Muscle of leg (tissue), 11 donors: ENCODE results near the gene CFAP74. TPM values are rescaled to one million over a fixed set of nuclear protein-coding genes. Genes with fewer than 3 reads are reported as not detected.

Experiments used
- DNase-seq: peaks from one replicate; pipeline ENCODE4 v3.0.0; 2013
- H3K27ac ChIP-seq: one replicate; pipeline ENCODE4 v1.5.1; 2013; ENCODE audit warnings: mild to moderate bottlenecking, low read length, control low read depth
- H3K27me3 ChIP-seq: one replicate; pipeline ENCODE4 v1.6.1; 2013; ENCODE audit warnings: low read length; ENCODE audit not compliant: control insufficient read depth, insufficient read depth
- H3K36me3 ChIP-seq: one replicate; pipeline ENCODE4 v1.6.1; 2013; ENCODE audit warnings: low read length; ENCODE audit not compliant: control insufficient read depth, insufficient read depth
- H3K4me1 ChIP-seq: one replicate; pipeline ENCODE4 v1.6.1; 2013; ENCODE audit warnings: low read length; ENCODE audit not compliant: control insufficient read depth, insufficient read depth
- H3K4me3 ChIP-seq: one replicate; pipeline ENCODE4 v1.5.1; 2013; ENCODE audit warnings: low read length, control low read depth
- H3K9me3 ChIP-seq: replicated peaks from 2 replicates; pipeline ENCODE4 v1.6.1; 2013; ENCODE audit warnings: low read depth, low read length; ENCODE audit not compliant: control insufficient read depth
- WGBS: methylation state at CpG from one replicate; pipeline ENCODE4 v1.1.5; 2013; ENCODE audit warnings: missing lambda C conversion rate; ENCODE audit not compliant: insufficient coverage; 5-methylcytosine and 5-hydroxymethylcytosine counted together
- polyA plus RNA-seq, 8 donors: library from polyadenylated mRNA; unstranded; fragments of 120-200 nt; gene quantifications; one replicate each; pipeline versions ENCODE4 v1.2.1 to v1.2.3, GENCODE V29; 2013; ENCODE audit warnings: inconsistent platforms in 1 of 8, low replicate concordance in 1 of 8; ENCODE audit not compliant: insufficient read length in 8 of 8, insufficient read depth in 1 of 8
- total RNA-seq: library from RNA; stranded (reverse); fragments of 120-200 nt; gene quantifications from one replicate; pipeline ENCODE4 v1.2.4, GENCODE V29; 2013

The CFAP74 gene
- total and polyA plus RNA-seq, 9 donors: 0.04 to 0.72 (median 0.22) TPM; not detected in 2

GRCh38 chr1:2019172-2019543 lies 15.6 kb upstream of the CFAP74 start, which contains the start of gene GABRD:
GABRD (plus strand) TSS chr1:2019345; CDS start chr1:2019424, 79 bp downstream.
- H3K27me3 ChIP-seq: peaks cover 84% of the 10 kb centered on the region
- H3K27ac ChIP-seq: no peak within 1 kb of the TSS
- no peaks in the 10 kb centered on the region for H3K9me3 ChIP-seq
- peaks cover 8% of the 10 kb centered on the region for H3K4me1 ChIP-seq
- no peak for DNase-seq
- no peaks in the 10 kb centered on the region for H3K36me3 ChIP-seq
- no peak within 1 kb of the TSS for H3K4me3 ChIP-seq
- WGBS: under 1% methylated on average over 46 of the region's 60 CpGs

- no peak overlapping the region for H3K4me3 ChIP-seq
- peaks cover 88% of the 10 kb centered on the region for H3K27me3 ChIP-seq
- no peak overlapping the region for H3K27ac ChIP-seq
- H3K9me3 ChIP-seq: no peaks in the 10 kb centered on the region
- H3K4me1 ChIP-seq: peaks cover 8% of the 10 kb centered on the region
- H3K36me3 ChIP-seq: no peaks in the 10 kb centered on the region
- 6% methylated on average over 17 of the region's 48 CpGs for WGBS
- no peak for DNase-seq
Measured at GRCh38 chr1:2018217-2019171, 14.9 kb upstream of the CFAP74 start.

GRCh38 chr1:2016123-2016522 lies 12.5 kb upstream of the CFAP74 start:
- no peak overlapping the region for H3K27ac ChIP-seq
- peaks cover 8% of the 10 kb centered on the region for H3K4me1 ChIP-seq
- whole genome bisulfite sequencing: 67% methylated on average over 4 of the region's 9 CpGs
- peaks cover 75% of the 10 kb centered on the region for H3K27me3 ChIP-seq
- H3K9me3 ChIP-seq: no peaks in the 10 kb centered on the region
- no peaks in the 10 kb centered on the region for H3K36me3 ChIP-seq
- no peak overlapping the region for H3K4me3 ChIP-seq
- no peak for DNase-seq

- no peak for DNase-seq
- Histone ChIP-seq H3K4me1 (peaks cover 8% of the 10 kb centered on the region), H3K27me3 (peaks cover 73% of the 10 kb centered on the region), H3K36me3 (no peaks in the 10 kb centered on the region), H3K27ac (no peak overlapping the region), H3K4me3 (no peak overlapping the region), H3K9me3 (no peaks in the 10 kb centered on the region)
- WGBS: 56% methylated on average over 32 of the region's 34 CpGs
Measured at GRCh38 chr1:2014741-2015735, 11.5 kb upstream of the CFAP74 start.

GRCh38 chr1:2014181-2014580 lies 10.6 kb upstream of the CFAP74 start:
- WGBS: 77% methylated on average over 13 of the region's 15 CpGs
- no peaks in the 10 kb centered on the region for H3K9me3 ChIP-seq
- peaks cover 4% of the 10 kb centered on the region for H3K4me1 ChIP-seq
- H3K27ac ChIP-seq: no peak overlapping the region
- peaks cover 76% of the 10 kb centered on the region for H3K27me3 ChIP-seq
- H3K36me3 ChIP-seq: no peaks in the 10 kb centered on the region
- no peak for DNase-seq
- no peak overlapping the region for H3K4me3 ChIP-seq

DNA sequence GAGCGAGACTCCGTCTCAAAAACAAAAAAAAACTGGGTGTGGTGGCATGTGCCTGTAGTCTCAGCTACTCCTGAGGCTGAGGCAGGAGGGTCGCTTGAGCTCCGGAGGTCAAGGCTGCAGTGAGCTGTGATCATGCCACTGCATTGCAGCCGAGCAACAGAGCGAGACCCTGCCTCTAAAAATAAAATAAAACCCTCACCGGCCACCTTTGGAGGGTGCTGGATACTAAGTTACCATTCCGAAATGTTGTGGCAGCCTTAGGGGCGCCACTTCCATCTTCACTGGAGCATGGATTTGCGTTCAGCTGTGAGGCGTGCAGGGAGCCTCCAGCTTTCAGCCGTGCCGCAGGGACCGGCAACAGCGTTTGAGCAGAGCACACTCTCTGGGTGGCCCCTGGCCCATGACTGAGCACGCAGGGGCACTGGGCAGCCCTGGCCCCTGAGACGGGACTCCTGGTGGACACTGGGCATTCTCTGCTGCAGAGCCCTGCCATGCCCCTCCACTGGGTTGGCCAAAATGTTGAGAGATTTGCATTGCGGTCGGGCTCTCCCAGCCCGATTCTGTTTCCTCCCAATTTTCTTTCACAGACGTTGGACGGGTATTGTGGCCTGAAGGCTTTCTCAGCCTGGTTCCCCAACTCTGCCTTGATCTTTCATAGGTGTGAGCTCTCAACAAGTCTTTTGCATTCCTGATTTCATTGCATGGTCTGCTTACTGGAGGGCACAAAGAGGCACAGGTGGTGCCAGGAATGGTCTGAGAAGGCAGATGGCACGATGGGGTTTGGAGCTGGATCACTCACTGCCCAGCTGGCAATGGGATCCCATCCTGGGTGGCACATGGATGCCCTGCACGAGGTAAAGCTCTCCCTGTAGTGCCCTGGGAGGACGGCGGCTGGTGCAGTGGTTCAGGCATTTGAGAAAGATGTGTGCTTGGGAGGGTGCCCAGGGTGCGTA lies 5.8 kb upstream of the CFAP74 start:
- no peak for DNase-seq
- WGBS: 81% methylated on average over 26 of the region's 27 CpGs
- Histone ChIP-seq H3K27ac (no peak overlapping the region), H3K4me3 (no peak overlapping the region), H3K9me3 (no peaks in the 10 kb centered on the region), H3K36me3 (no peaks in the 10 kb centered on the region), H3K27me3 (peaks cover 67% of the 10 kb centered on the region), H3K4me1 (no peaks in the 10 kb centered on the region)

DNA sequence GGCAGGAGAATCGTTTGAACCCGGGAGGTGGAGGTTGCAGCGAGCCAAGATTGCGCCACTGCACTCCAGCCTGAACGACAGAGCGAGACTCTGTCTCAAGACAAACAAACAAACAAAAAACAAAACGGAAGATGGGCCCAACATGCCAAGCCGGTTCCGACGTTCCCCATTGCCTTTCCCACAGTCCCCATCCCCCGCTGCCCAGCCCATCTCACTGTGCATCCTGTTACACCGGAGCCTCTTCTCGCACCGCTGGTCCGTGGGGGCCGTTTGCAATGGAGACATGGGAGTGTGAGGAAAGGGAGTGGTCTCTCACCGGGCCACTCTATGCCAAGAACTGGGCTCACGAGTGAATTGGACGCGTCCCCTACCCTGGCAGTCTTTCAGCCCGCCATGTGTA lies 1.3 kb upstream of the CFAP74 start:
- Histone ChIP-seq H3K36me3 (no peaks in the 10 kb centered on the region), H3K9me3 (no peaks in the 10 kb centered on the region), H3K4me1 (peaks cover 7% of the 10 kb centered on the region), H3K27me3 (peaks cover 60% of the 10 kb centered on the region), H3K27ac (no peak overlapping the region), H3K4me3 (no peak overlapping the region)
- WGBS: 65% methylated on average over 8 of the region's 21 CpGs
- no peak for DNase-seq

GRCh38 chr1:2001773-2002411 lies 1.7 kb downstream of the CFAP74 start:
- 68% methylated on average over 9 of the region's 13 CpGs for WGBS
- no peak overlapping the region for H3K4me3 ChIP-seq
- no peaks in the 10 kb centered on the region for H3K36me3 ChIP-seq
- no peaks in the 10 kb centered on the region for H3K9me3 ChIP-seq
- H3K4me1 ChIP-seq: peaks cover 7% of the 10 kb centered on the region
- H3K27ac ChIP-seq: no peak overlapping the region
- H3K27me3 ChIP-seq: peaks cover 42% of the 10 kb centered on the region
- no peak for DNase-seq

DNA sequence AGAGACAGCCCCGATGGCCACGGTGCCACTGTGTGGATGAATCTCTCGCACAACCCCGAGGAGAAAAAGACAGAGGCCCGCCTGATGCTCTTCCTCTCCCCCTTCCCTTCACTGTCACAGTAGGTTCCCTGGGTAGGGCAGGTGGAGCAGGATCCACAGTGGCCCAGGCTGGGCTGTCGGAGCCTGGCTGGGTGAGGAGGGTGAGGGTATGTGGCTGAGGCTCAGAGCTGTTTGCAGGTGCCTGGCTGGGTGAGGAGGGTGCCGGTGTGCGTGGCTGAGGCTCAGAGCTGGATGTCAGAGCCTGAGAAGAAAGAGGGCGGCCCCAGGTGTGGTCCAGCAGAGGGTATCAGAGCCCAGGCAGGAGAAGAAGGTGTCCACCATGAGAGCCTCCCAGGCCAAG lies 2.7 kb downstream of the CFAP74 start:
- Histone ChIP-seq H3K27ac (no peak overlapping the region), H3K36me3 (no peaks in the 10 kb centered on the region), H3K4me1 (peaks cover 7% of the 10 kb centered on the region), H3K27me3 (peaks cover 36% of the 10 kb centered on the region), H3K9me3 (no peaks in the 10 kb centered on the region), H3K4me3 (no peak overlapping the region)
- WGBS: 87% methylated on average over 3 of the region's 9 CpGs
- DNase-seq: no peak
